ENCODE results near the gene ODC1. TPM values are rescaled to one million over a fixed set of nuclear protein-coding genes. Genes with fewer than 3 reads are reported as not detected.
"Not testable (repeated sequence)": the region's sequence is repeated elsewhere in the genome, so short reads cannot be mapped to it uniquely, and the experiment has no call there.

ODC1 gene
- total and polyA plus RNA-seq, 10 donors: 28.9 to 84.3 (median 63.4) TPM

- intact Hi-C loops (cut with DNase I; ENCODE audit: low total_unique reads): no loop called here
- H3K27ac ChIP-seq: no peak overlapping the region
- H3K36me3 ChIP-seq: peaks cover 0 to 5% (median 0%) of the 10 kb centered on the region in 6 donors
- peak; percentile 13 for DNase-seq
- 71 to 88% (median 87%) methylated on average over 11 of the region's 11 CpGs for WGBS, 5 donors
- H3K27me3 ChIP-seq (replicated peaks in 1 of 7): peaks cover 0 to 11% (median 0%) of the 10 kb centered on the region in 7 donors
- TF ChIP-seq POLR2AphosphoS5 (IDR thresholded peaks at IDR 0.05): no peak
- no peak for TF ChIP-seq CTCF (IDR thresholded peaks at IDR 0.05 in 8 of 11, conservative IDR thresholded peaks at IDR 0.05 in 3 of 11)
- TF ChIP-seq POLR2A (IDR thresholded peaks at IDR 0.05): no peak
- no peaks in the 10 kb centered on the region for H3K4me1 ChIP-seq
- H3K9me3 ChIP-seq: no peaks in the 10 kb centered on the region
- no peak overlapping the region for H3K4me3 ChIP-seq
Observed at GRCh38 chr2:10457846-10458598, 9.9 kb upstream of the ODC1 start.

GRCh38 chr2:10457195-10457594, 9.1 kb upstream of the ODC1 start:
- WGBS, 5 donors: 78 to 93% (median 89%) methylated on average over 3 of the region's 3 CpGs
- peak; percentile 12 for DNase-seq
- H3K4me1 ChIP-seq; H3K9me3 ChIP-seq; intact Hi-C loops (cut with DNase I; ENCODE audit: low total_unique reads); H3K4me3 ChIP-seq; H3K27ac ChIP-seq; H3K36me3 ChIP-seq: not testable (repeated sequence)
- H3K27me3 ChIP-seq (replicated peaks in 1 of 7): peaks cover 0 to 11% (median 0%) of the 10 kb centered on the region in 7 donors

DNA sequence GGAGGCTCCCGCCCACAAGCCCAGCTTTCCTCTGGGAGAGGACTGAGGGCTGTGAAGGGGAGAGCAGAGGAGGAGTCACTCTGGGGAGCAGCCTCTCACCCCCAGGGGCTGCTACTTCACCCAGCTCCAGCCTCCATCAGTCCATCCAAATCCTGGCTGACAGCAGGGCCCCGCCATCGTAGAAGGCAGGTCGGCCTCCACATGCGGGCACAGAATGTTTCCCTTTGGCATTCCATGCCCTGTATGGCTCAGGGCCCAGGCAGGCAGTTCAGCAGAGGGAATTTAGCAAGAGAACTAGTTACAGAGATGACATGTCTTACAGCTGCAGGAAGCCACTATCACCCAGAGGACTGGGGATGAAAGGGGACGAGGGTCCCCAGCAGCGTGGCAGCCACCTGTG, 6.4 kb upstream of the ODC1 start:
- H3K27ac ChIP-seq: no peak overlapping the region
- intact Hi-C loops (cut with DNase I; ENCODE audit: low total_unique reads): no loop called here
- no peak overlapping the region for H3K4me3 ChIP-seq

GRCh38 chr2:10453905-10454298, 5.8 kb upstream of the ODC1 start:
- H3K9me3 ChIP-seq: no peaks in the 10 kb centered on the region
- no peaks in the 10 kb centered on the region for H3K27me3 ChIP-seq (replicated peaks in 1 of 7)
- WGBS, 5 donors: 87 to 100% (median 93%) methylated on average over 4 to 9 of the region's 9 CpGs
- H3K36me3 ChIP-seq: peaks cover 0 to 5% (median 0%) of the 10 kb centered on the region in 6 donors
- no peak for TF ChIP-seq CTCF (IDR thresholded peaks at IDR 0.05 in 8 of 11, conservative IDR thresholded peaks at IDR 0.05 in 3 of 11)
- no peak for TF ChIP-seq POLR2A (IDR thresholded peaks at IDR 0.05)
- no peak for TF ChIP-seq POLR2AphosphoS5 (IDR thresholded peaks at IDR 0.05)
- intact Hi-C loops (cut with DNase I; ENCODE audit: low total_unique reads): no loop called here
- no peak overlapping the region for H3K27ac ChIP-seq
- H3K4me3 ChIP-seq: no peak overlapping the region
- peaks cover 0 to 17% (median 11%) of the 10 kb centered on the region in 6 donors for H3K4me1 ChIP-seq
- no peak for DNase-seq

More for the DNA sequence above, 6.4 kb upstream of the ODC1 start:
- TF ChIP-seq CTCF (IDR thresholded peaks at IDR 0.05 in 8 of 11, conservative IDR thresholded peaks at IDR 0.05 in 3 of 11) (no peak), POLR2A (IDR thresholded peaks at IDR 0.05) (no peak), POLR2AphosphoS5 (IDR thresholded peaks at IDR 0.05) (no peak)
- H3K27me3 ChIP-seq (replicated peaks in 1 of 7): no peaks in the 10 kb centered on the region
- no peak for DNase-seq
- H3K36me3 ChIP-seq: peaks cover 0 to 5% (median 0%) of the 10 kb centered on the region in 6 donors
- peaks cover 0 to 11% (median 5%) of the 10 kb centered on the region in 6 donors for H3K4me1 ChIP-seq
- no peaks in the 10 kb centered on the region for H3K9me3 ChIP-seq
- 79 to 95% (median 91%) methylated on average over 6 to 7 of the region's 7 CpGs for WGBS, 5 donors

All from spleen (tissue), 11 donors.